Vagina (tissue), 2 donors: ENCODE measurements around the gene TM6SF1.

Source experiments
- CTCF ChIP-seq, 3 experiments: fragments of 450-650 bp in 2 of 3; fragments of 200-600 bp in 1 of 3; sonication (generic) in 1 of 3; IDR thresholded peaks; one replicate each; pipeline ENCODE4 v1.5.1; 2017 to 2019; ENCODE audit warnings: antibody characterized with exemption in 3 of 3, mild to moderate bottlenecking in 2 of 3, moderate library complexity in 2 of 3
- POLR2AphosphoS5 ChIP-seq, 2 donors: sonication (generic); formaldehyde crosslinking; IDR thresholded peaks; one replicate each; pipeline ENCODE4 v1.9.0; 2017; ENCODE audit warnings: antibody characterized with exemption in 2 of 2, mild to moderate bottlenecking in 2 of 2, low read depth in 1 of 2; ENCODE audit not compliant: insufficient read depth in 1 of 2

GRCh38 chr15:83066034-83066733 lies 41.3 kb upstream of the TM6SF1 start:
- TF ChIP-seq POLR2AphosphoS5 (IDR thresholded peaks at IDR 0.05; ENCODE audit: insufficient read depth in 1 of 2, low read depth in 1 of 2) (no peak), CTCF (IDR thresholded peaks at IDR 0.05) (no peak)
